ENCODE data around the gene IQGAP1.
"Not testable (repeated sequence)": the region's sequence is repeated elsewhere in the genome, so short reads cannot be mapped to it uniquely, and the experiment has no call there.

The IQGAP1 gene

DNA sequence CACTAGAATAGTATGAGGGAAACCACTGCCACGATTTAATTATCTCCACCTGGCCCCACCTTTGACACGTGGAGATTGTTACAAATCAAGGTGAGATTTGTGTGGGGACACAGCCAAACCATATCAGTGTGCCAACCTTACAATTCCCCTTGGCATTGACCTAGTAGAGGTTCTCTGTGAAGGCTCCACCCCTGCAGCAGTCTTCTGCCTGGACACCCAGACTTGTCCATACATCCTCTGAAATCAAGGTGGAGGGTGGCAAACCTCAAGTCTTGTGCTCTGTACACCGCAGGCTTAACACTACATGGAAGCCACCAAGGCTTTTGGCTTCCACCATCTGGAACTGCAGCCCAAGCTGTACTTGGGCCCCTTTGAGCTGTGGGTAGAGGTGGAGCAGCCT, 8.8 kb upstream of the IQGAP1 start:
- no peak for DNase-seq

GRCh38 chr15:90381515-90381914, 6.5 kb upstream of the IQGAP1 start:
- no peak for DNase-seq

GRCh38 chr15:90382320-90382719, 5.7 kb upstream of the IQGAP1 start:
- no peak for DNase-seq

DNA sequence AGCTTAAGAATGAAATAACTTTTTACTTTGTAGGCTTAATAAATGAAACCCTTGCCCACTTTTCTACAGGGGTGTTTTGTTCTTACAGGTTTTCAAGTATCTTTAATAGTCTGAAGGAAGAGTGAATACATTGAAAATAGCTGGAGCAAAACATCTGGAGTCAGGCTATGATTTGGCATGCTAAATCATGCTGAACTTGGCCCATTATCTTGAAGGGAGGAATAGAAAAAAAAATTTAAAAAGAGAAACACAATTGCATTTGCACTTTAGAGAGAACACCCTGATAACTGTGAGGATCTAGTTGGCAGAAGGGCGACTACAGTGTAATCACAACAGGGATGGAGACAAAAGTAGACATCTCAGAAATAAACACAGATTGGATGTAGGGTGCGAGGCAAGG, 1.8 kb upstream of the IQGAP1 start:
- no peak for DNase-seq

DNA sequence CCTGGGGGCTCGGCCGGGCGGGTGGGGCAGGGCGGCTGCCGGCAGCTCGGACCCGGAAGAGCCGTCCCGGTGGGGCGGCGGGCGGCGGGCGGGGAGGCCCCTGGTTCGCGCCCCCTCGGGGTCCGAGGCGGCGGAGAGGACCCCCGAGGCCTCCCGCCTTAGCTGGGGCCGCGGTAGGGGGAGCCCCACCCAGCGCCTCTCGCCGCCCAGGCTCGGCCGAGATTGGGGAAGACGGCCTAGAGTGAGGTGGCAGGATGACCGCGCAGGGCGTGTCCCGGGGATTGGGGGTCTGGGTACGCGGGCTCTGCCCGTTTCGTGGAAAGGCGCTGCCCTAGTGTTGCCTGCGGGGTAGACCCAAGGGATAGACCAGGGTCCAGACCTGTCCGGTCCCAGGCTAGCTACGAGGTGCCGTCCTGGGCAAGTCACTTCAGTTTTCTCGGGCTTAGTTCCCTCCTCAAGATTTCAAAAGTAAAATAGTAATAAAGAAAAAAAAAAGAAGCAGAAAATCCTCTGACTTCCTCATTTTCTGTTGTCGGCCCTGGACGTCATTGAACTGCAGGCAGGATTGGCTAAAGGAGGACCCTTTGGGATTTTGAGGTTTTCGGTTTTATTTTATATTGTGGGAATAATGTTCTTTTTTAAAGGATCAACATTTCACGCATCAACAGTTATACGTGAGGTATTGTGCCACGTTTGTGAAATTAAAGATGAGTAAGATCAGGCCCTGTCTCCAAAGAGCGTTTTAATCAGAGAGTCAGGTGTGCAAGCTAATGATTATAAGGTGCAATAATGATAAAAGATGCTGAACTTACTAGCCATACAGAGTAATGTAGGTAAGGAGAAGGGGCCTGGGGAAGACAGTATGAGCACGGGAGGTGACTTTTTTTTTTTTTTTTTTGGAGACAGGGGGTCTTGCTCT, 679 bp downstream of the IQGAP1 start:
- DNase-seq = peak; percentile 64

- DNase-seq = no peak
Measured at GRCh38 chr15:90389513-90389912, 1.5 kb downstream of the IQGAP1 start.

- DNase-seq = no peak
Measured at GRCh38 chr15:90393040-90393439, 5.0 kb downstream of the IQGAP1 start.

DNA sequence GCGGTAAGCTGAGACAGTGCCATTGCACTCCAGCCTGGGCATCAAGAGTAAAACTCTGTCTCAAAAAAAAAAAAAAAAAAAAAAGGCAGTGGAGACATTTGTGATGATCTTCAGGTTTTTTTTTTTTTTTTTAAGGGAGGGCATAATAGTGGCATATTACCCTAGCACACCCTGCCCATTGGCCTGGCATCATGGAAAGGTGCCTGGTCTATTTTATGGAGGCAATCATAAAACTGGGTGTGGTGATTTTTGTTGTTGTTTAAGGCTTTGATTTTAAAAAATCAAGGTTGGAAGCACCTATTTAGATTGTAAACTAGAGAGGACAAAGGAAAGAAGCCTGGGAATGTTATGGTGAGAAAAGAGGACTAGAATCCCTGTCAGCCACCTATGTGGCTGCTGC, 6.0 kb downstream of the IQGAP1 start:
- no peak for DNase-seq

GRCh38 chr15:90394748-90395442, 6.9 kb downstream of the IQGAP1 start:
- DNase-seq = no peak

DNA sequence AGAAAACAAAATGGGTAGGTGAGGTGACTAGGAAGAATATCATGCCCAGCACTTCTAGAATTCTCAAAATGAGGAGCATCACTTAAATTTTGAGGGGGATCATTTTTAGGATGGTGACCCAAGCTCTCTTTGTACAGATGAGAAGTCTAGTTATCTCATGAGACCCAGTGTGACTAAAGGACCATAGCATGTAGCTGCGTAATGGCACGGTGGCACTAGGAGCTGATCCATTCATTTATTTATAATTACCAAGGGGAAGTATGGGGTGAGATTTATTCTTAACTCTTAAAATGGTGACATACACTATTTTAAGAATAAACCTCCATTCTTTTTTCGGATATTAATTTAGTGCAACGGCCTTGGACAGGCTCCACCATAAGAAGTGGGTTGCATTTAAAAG, 8.3 kb downstream of the IQGAP1 start:
- no peak for DNase-seq

DNA sequence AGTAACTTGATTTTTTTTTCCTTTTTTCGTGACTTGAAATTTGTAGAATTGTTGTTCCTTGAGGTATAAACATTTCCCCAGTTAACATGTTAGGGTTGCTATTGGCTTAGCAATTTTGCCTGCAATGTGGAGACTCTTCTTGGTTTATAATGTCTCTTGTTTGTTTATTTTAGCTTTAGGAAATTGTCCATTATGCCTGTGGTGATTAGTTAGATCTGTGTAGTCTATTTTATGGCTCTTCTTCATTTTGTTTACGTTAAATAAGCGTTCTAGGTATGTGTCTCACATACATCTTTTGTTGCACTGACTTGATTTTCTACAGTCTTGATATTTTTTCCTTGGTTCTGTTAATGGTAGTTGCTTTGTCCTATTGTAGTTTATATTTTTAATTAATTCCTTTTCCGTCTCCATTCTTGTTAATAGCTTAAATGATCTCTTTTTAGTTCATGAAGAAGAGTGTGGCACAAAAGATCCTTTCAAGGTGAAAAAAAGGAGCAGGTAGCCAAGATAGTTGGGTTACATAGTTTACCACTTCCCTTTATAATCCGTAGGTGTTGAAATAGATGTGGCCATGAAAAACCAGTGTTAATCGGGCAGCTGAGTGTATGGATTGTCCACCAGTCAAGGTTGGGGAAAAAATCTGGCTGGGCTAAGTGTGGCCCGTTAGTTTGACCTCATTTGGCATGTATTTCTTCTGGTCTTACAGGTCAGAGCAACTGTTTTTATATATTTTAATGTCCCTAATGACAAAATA, 12.1 kb downstream of the IQGAP1 start:
- no peak for DNase-seq

DNA sequence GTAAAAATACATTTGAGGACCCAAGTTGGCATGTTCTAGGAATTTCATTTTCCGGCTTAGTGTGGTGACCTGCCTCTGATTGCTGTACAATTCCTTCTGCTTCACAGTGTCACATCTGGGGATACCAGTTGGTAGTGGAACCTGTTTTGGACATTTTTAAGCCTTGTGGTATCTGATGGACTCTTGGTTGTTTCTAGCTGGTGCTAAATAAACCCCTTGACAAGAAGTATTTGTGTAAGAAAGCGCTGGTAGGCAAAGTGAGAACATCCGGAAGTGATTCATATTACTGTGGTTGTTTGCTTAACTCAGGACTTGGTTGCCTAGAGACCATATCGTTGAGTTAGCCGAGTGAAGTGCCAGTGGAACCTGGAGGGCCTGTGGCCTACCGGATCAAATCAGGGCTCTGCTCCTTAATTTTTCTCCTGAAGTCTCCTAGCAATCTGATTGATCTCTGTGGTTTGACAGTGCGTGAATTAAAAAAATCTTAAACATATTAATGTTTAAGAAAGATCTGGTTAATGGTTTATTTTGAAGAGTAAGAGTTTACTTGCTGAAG, 12.8 kb downstream of the IQGAP1 start:
- DNase-seq = peak; percentile 93

GRCh38 chr15:90401495-90401894, 13.5 kb downstream of the IQGAP1 start:
- no peak for DNase-seq

DNA sequence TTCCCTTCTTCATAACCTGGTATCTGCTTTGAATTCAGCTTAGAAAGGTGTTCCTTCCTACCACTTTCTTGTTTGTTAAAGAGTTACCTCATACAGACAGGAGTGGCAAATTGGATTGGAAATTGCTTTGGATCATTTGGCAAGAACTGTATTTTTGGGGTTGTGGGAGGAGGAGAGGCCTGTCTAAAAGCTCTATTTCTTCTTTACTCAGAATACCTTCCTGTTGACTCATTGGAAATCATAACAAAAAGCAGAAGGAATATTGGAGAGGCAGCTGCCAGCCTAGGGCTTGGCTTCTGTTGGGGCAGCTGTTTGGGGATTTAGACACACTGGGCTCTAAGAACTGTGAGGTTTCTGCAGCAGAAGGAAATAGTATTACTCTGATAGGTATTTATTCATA, 14.2 kb downstream of the IQGAP1 start:
- DNase-seq = peak; percentile 91

- DNase-seq = no peak
Measured at GRCh38 chr15:90402767-90403166, 14.7 kb downstream of the IQGAP1 start.

- no peak for DNase-seq
Measured at GRCh38 chr15:90405055-90405607, 17.1 kb downstream of the IQGAP1 start.

- DNase-seq = no peak
Measured at GRCh38 chr15:90407336-90407735, 19.3 kb downstream of the IQGAP1 start.

GRCh38 chr15:90407871-90408317, 19.9 kb downstream of the IQGAP1 start:
- DNase-seq = peak; percentile 32

DNA sequence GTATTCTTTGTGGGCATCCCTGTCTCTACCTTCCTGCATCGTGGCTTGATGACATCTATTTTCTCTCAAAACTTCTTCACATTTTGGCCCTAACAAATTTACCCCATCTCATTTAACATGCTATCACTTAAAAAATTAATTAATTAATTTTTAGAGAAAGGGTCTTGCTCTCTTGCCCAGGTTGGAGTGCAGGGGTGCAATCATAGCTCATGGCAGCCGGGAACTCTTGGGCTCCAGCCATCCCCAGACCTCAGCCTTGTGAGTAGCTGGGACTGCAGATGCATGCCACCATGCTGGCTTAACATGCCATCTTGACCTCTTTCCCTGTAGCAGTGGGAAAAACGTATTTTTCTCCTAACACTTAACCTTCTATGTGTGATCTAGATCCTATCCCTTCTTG, 20.6 kb downstream of the IQGAP1 start:
- no peak for DNase-seq

GRCh38 chr15:90409587-90409986, 21.5 kb downstream of the IQGAP1 start:
- DNase-seq = not testable (repeated sequence)

DNA sequence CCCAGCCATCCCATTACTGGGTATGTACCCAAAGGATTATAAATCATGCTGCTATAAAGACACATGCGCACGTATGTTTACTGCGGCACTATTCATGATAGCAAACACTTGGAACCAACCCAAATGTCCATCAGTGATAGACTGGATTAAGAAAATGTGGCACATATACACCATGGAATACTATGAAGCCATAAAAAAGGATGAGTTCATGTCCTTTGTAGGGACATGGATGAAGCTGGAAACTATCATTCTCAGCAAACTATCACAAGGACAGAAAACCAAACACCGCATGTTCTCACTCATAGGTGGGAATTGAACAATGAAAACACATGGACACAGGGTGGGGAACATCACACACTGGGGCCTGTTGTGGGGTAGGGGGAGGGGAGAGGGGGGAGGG, 22.3 kb downstream of the IQGAP1 start:
- not testable (repeated sequence) for DNase-seq

DNA sequence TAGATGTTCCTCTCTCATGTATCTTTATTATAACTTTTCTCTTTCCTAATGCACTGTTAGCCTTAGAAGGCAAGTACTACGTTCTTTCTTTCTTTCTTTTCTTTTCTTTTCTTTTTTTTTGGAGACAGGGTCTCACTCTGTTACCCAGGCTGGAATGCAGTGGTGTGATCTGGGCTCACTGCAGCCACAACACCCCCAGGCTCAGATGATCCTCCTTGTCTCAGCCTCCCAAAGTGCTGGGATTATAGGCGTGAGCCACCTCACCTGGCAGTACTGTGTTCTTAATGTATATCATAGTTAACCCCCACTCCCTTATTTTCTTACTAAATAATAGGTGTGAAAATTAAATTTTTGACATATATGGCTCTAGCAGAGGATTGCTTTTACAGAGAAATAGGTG, 23.1 kb downstream of the IQGAP1 start:
- no peak for DNase-seq

All from EL (cell line).